Large intestine (tissue), 3 donors: ENCODE data around the gene CHAT. TPM values are rescaled to one million over a fixed set of nuclear protein-coding genes. Genes with fewer than 3 reads are reported as not detected.

ENCODE experiments used
- DNase-seq, 2 donors: peaks; one replicate each; pipeline versions ENCODE4 v3.0.0 to v3.0.0-alpha.2; 2013
- H3K27ac ChIP-seq: one replicate; pipeline ENCODE4 v1.5.1; 2013; ENCODE audit warnings: low read length
- H3K27me3 ChIP-seq: 2 replicates; pipeline ENCODE4 v1.6.1; 2013; ENCODE audit warnings: low read length; ENCODE audit not compliant: control insufficient read depth, insufficient read depth
- H3K36me3 ChIP-seq: 2 replicates; pipeline ENCODE4 v1.6.1; 2013; ENCODE audit warnings: low read length; ENCODE audit not compliant: control insufficient read depth, insufficient read depth
- H3K4me1 ChIP-seq: one replicate; pipeline ENCODE4 v1.6.1; 2013; ENCODE audit warnings: low read length; ENCODE audit not compliant: control insufficient read depth, insufficient read depth
- H3K4me3 ChIP-seq: one replicate; pipeline ENCODE4 v1.5.1; 2013; ENCODE audit warnings: low read length
- H3K9me3 ChIP-seq: one replicate; pipeline ENCODE4 v1.6.1; 2013; ENCODE audit warnings: mild to moderate bottlenecking, low read depth, low read length, moderate library complexity; ENCODE audit not compliant: control insufficient read depth
- WGBS: methylation state at CpG from one replicate; pipeline ENCODE4 v1.1.5; 2013; ENCODE audit warnings: low lambda C conversion rate; ENCODE audit not compliant: insufficient coverage; 5-methylcytosine and 5-hydroxymethylcytosine counted together
- polyA plus RNA-seq: library from polyadenylated mRNA; unstranded; fragments of 120-200 nt; gene quantifications from one replicate; pipeline ENCODE4 v1.2.1, GENCODE V29; 2013

CHAT gene
- polyA plus RNA-seq, 1 donor: 0.96 TPM

- H3K36me3 ChIP-seq: no peaks in the 10 kb centered on the region
- H3K9me3 ChIP-seq: no peaks in the 10 kb centered on the region
- WGBS: no CpG with 5 or more reads among the region's 5 CpGs
- H3K4me3 ChIP-seq: no peak overlapping the region
- no peak for DNase-seq
- peaks cover 27% of the 10 kb centered on the region for H3K4me1 ChIP-seq
- no peaks in the 10 kb centered on the region for H3K27me3 ChIP-seq
- no peak overlapping the region for H3K27ac ChIP-seq
These were observed 40.3 kb downstream of the CHAT start for GRCh38 chr10:49654036-49654693.

- no peak for DNase-seq
- Histone ChIP-seq H3K36me3 (no peaks in the 10 kb centered on the region), H3K4me3 (no peak overlapping the region), H3K27ac (no peak overlapping the region), H3K27me3 (no peaks in the 10 kb centered on the region), H3K4me1 (peaks cover 27% of the 10 kb centered on the region), H3K9me3 (peaks cover 3% of the 10 kb centered on the region)
- no CpG with 5 or more reads among the region's 18 CpGs for WGBS
These were observed 41.3 kb downstream of the CHAT start for GRCh38 chr10:49655099-49655498.

- WGBS: 100% methylated on average over 1 of the region's 9 CpGs
These were observed 43.1 kb downstream of the CHAT start for GRCh38 chr10:49656845-49657493.

GRCh38 chr10:49657606-49658005, 43.8 kb downstream of the CHAT start:
- WGBS: no CpG with 5 or more reads among the region's 1 CpG
- no peak for DNase-seq

More at GRCh38 chr10:49656845-49657493, 43.1 kb downstream of the CHAT start:
- no peaks in the 10 kb centered on the region for H3K27me3 ChIP-seq
- no peak for DNase-seq
- H3K4me1 ChIP-seq: peaks cover 17% of the 10 kb centered on the region
- H3K4me3 ChIP-seq: no peak overlapping the region
- no peak overlapping the region for H3K27ac ChIP-seq
- H3K36me3 ChIP-seq: no peaks in the 10 kb centered on the region
- peaks cover 3% of the 10 kb centered on the region for H3K9me3 ChIP-seq

GRCh38 chr10:49661140-49661856, 47.5 kb downstream of the CHAT start:
- peaks cover 3% of the 10 kb centered on the region for H3K9me3 ChIP-seq
- no peaks in the 10 kb centered on the region for H3K27me3 ChIP-seq
- 100% methylated on average over 1 of the region's 8 CpGs for WGBS
- H3K4me1 ChIP-seq: peaks cover 3% of the 10 kb centered on the region
- no peak overlapping the region for H3K4me3 ChIP-seq
- no peak overlapping the region for H3K27ac ChIP-seq
- no peaks in the 10 kb centered on the region for H3K36me3 ChIP-seq
- DNase-seq: peak; percentile 22 to 53

More at GRCh38 chr10:49657606-49658005, 43.8 kb downstream of the CHAT start:
- no peak overlapping the region for H3K4me3 ChIP-seq
- H3K27ac ChIP-seq: no peak overlapping the region
- H3K9me3 ChIP-seq: peaks cover 3% of the 10 kb centered on the region
- no peaks in the 10 kb centered on the region for H3K36me3 ChIP-seq
- H3K27me3 ChIP-seq: no peaks in the 10 kb centered on the region
- peaks cover 12% of the 10 kb centered on the region for H3K4me1 ChIP-seq

- Histone ChIP-seq H3K36me3 (no peaks in the 10 kb centered on the region), H3K4me1 (peaks cover 5% of the 10 kb centered on the region), H3K9me3 (peaks cover 3% of the 10 kb centered on the region), H3K27me3 (no peaks in the 10 kb centered on the region), H3K27ac (no peak overlapping the region), H3K4me3 (no peak overlapping the region)
- WGBS: no CpG with 5 or more reads among the region's 15 CpGs
- no peak for DNase-seq
These were observed 48.5 kb downstream of the CHAT start for GRCh38 chr10:49662169-49662830.

GRCh38 chr10:49663596-49663995, 49.8 kb downstream of the CHAT start:
- H3K4me1 ChIP-seq: peaks cover 5% of the 10 kb centered on the region
- no peak overlapping the region for H3K27ac ChIP-seq
- WGBS: no CpG with 5 or more reads among the region's 6 CpGs
- no peak overlapping the region for H3K4me3 ChIP-seq
- DNase-seq: no peak
- peaks cover 3% of the 10 kb centered on the region for H3K9me3 ChIP-seq
- H3K27me3 ChIP-seq: peaks cover 4% of the 10 kb centered on the region
- H3K36me3 ChIP-seq: no peaks in the 10 kb centered on the region

- Histone ChIP-seq H3K9me3 (peaks cover 3% of the 10 kb centered on the region), H3K36me3 (no peaks in the 10 kb centered on the region), H3K27ac (no peak overlapping the region), H3K4me3 (no peak overlapping the region), H3K4me1 (peaks cover 5% of the 10 kb centered on the region), H3K27me3 (peaks cover 6% of the 10 kb centered on the region)
- no CpG with 5 or more reads among the region's 7 CpGs for WGBS
- DNase-seq: no peak
These were observed 50.4 kb downstream of the CHAT start for GRCh38 chr10:49664006-49664841.

GRCh38 chr10:49664842-49665355, 51.1 kb downstream of the CHAT start:
- no CpG with 5 or more reads among the region's 4 CpGs for WGBS
- Histone ChIP-seq H3K27me3 (peaks cover 6% of the 10 kb centered on the region), H3K4me3 (no peak overlapping the region), H3K4me1 (peaks cover 5% of the 10 kb centered on the region), H3K27ac (no peak overlapping the region), H3K9me3 (peaks cover 2% of the 10 kb centered on the region), H3K36me3 (no peaks in the 10 kb centered on the region)
- DNase-seq: no peak
